Measurements from ENCODE around the gene CARS1.

Gene CARS1

DNA sequence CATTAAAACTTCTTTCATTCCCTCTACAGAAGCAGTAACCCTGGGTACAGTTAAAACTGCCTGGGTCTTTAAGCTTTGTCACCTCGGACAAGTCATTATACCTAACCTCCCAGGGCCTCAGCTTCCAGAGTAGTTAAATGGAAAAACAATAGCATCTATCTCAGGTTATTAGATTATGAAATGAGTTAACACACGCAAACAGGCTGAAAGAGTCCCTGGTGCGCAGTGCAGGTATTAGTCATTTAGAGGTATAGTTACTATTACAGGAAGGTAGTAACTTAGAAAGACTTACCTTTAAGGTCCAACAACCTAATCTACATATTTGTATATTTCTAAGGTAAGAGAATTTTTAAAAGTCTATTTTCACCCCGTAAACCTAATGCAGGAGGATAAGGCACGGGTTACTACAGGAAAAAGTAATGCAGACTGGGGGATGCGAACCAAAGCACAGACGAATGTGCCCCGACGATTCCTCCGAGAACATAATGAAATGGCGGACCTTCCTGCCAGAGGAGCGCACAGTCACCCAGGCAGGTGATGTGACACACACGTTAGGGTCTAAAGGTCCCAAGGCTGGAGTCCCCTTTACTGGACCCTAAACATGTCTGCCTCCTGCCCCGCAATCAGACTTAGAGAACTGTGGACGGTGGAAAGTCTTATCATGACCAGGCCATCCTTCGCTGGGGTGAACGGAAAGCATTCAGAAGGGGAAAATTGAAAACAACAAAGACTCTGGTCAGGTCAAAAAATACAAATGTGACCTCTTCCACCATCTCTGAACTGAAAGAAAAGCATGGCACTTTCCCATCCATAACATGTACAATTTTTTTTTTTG lies 66.4 kb downstream of the CARS1 start:
- peak; percentile 54 for DNase-seq

DNA sequence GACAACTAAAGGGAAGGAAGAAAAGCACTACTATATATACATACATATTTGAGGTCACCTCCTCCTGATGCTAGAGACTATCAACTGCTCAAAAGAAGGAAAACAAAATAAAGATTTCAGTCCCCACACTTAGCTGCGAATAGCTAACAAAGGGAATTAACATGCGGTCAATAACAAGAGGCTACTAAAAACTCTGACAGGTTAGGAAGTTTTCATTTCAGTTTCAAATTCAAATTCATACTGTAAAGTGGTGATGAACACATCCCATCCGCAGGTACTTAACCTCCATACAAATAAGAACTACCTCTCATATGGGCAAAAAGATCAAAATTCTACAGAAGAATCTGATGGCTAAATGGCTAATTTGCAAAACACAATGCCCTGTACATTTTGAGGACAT lies 67.7 kb downstream of the CARS1 start:
- DNase-seq: peak; percentile 11

DNA sequence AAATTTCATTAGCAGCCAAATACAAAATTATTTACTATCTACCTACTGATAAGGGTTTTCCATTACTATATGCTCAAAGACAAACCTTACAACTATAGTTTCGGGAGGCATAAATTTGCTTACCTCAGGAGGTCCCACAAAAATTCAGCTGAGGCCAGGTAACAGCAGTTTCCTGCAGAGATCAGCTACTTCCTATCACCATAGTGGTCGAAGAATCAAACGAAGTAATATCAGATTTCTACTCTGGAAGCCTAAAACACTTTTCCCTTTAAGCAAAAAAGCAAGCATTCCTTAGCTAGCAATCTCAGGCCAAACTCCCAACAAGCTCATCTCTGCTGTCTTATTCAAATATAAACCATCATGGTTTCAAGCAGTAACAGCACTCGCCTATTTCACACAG lies 68.2 kb downstream of the CARS1 start:
- DNase-seq: peak; percentile 18

DNA sequence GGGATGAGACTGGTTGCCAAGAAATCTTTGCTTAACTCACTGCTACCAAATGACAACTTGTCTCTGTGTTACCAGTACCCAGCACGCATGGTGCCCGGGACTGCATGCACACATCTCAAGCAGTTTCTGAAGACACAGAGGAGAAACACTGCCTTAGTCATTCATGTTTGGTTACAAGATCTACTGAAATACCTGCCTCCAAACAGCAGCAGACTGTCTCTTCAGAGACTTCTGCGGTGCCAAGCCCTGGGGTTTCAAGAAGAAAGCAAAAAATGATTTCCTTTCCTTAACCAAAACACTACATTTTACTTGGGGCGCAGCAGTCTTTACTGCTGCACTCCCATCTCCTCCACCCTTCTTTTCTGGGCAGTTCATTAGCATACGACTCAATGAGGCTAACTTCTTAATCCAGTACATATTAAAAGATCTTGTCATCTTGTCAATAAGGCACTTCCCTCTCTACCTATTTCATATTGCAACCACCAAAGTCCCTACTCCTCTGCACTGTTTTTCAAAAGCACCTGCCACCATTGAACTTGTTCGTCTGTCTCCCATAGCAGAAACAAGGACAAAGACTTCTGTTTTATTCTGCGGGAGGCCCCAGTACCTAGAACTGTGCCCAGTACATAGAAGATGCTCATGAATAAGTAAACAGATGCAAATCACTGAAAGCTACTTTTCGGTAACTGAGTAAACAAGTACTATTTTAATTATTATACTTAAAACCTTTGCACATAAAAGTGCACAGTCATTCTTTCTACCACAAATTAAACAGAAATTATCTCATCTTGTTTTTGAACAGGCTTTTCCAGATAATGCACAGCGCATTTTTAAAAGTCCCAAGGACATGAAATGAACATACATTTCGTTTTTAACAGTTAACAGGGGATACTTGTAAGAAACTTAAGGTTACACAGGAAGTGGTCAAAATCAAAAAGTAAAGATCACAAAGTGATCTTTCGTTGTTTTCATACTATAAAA lies 69.1 kb downstream of the CARS1 start:
- DNase-seq: peak; percentile 26

DNA sequence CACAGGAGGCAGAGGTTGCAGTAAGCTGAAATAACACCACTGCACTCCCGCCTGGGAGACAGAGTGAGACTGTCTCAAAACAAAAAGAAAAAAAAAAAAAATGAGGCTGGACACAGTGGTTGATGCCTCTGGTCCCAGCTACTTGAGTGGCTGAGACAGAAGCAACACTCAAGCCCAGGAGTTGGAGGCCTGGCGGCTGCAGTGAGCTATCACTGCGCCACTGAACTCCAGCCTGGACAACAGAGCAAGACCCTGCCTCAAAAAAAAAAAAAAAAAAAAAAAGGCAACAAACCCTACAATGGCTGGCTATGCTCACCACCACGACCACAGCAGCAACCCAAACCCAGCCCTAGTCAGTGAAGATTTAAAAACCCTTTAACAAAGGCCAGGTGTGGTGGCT lies 73.3 kb downstream of the CARS1 start:
- DNase-seq: no peak

DNA sequence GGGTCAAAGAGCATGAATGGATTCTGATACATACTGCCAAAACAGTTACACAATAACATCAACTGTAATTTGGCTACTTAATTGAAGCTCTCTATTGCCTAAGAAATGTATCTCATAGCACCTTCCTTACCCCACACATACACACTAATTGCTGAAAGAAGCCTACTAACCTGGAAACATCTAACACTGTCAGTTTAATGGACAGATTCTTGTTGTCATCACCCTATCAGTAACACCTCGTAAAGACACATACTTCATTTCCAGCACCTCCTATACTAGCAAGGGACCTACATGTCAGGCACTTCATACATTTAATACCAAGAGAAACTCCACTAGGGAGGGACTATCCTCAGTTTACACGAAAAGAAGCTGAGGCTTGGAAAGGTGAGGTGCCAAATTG lies 75.0 kb downstream of the CARS1 start:
- no peak for DNase-seq

DNA sequence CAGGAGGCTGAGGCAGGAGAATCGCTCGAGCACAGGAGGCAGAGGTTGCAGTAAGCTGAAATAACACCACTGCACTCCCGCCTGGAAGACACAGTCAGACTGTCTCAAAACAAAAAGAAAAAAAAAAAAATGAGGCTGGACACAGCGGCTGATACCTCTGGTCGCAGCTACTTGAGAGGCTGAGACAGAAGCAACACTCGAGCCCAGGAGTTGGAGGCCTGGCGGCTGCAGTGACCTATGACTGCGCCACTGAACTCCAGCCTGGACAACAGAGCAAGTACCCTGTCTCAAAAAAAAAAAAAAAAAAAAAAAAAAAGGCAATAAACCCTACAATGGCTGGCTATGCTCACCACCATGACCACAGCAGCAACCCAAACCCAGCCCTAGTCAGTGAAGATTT lies 76.1 kb downstream of the CARS1 start:
- no peak for DNase-seq

DNA sequence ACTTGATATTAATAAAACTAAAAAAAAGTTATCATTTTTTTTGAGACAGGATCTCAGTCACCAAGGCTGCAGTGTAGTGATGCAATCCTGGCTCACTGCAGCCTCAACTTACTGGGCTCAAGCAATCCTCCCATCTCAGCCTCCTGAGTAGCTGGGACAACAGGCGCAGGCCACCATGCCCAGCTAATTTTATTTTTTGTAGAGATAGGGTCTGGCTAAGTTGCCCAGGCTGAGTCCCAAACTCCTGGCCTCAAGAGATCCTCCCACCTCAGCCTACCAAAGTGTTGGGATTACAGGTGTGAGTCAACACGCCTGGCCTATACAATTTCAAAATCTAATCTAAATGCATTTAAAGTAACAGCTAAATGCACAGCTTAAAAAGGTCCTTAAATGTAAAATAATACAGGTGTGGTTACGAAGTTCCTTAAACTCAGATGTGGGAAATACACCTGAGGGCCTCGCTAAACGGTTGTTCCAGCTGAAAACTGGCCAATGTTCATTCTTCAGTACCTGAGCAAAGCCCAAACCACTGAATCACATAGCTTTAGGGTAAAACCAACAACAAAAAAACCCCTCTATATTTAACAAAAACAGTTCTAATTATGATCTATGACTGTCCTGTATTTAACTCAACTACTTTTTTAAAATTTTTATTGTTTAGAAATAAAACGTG lies 76.9 kb downstream of the CARS1 start:
- DNase-seq: no peak

DNA sequence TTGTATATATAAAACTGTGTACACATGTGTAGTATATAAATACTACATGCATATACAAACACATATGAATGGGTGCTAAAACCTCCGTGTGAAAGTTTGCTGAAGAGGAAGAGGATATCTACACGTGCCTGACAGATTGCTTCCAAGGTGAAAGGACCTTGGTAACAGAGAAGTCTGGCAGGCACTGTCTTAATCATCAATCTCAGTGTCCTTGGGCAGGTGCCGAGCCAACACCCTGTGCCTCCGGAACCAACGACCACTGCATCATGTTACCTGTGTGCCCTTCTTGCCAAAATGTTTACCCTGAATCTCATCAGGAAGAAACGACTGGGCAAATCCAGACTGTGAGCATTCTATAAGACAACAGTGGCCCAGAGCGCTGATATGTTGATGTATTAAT lies 80.1 kb downstream of the CARS1 start:
- DNase-seq: no peak

DNA sequence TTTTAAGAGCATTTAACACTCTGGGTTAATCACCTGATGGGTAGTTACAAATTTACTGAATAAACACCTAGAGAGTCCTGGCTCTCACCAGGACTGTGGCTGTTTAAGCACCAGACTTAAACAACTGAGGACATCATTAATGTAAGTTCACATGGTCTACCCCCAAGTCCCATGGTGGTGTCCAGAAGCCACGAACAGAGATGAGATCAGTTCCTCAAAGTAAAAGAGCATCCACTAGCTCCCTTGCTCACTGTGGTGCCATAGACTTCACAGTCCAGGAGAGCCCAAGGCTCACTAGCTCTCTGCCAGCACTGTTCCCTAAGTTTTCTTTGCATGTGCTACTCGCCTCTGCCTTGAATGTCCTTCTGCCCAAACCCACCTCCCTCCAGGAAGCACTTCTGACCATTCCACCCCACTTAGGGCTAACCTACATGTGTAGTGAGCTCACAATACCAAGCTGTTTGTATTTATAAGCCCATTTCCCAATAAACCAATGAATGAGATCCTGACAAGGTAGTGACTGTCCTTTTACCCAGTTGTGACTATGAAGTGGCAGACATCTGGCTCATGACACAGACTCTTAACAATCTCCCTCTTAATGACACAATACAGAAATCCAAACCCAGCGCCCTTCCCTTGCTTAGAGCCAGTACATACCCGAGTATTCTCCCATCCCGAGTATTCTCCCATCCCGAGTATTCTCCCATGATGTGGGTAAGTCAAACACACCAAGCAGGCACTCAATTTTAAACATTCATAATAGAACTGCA lies 80.7 kb downstream of the CARS1 start:
- peak; percentile 6 for DNase-seq

DNA sequence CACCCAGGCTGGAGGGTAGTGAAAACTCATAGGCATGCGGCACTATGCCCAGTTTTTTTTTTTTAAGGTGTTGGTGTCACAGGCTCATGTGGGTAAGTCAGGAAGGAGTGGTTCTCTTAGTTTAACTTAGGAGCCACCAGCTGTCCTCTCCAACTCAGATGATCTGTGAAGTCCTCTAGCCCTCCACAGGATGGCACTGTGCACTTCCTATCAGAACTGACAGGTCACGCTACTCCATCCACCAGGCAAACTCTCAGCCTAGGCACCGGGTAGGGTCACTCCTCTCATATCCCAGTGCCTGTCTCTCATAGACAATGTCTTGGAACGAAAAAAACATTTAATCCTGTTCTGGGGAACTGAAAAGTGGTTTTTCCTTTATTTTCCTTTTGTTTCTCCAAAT lies 81.6 kb downstream of the CARS1 start:
- peak; percentile 48 for DNase-seq

DNA sequence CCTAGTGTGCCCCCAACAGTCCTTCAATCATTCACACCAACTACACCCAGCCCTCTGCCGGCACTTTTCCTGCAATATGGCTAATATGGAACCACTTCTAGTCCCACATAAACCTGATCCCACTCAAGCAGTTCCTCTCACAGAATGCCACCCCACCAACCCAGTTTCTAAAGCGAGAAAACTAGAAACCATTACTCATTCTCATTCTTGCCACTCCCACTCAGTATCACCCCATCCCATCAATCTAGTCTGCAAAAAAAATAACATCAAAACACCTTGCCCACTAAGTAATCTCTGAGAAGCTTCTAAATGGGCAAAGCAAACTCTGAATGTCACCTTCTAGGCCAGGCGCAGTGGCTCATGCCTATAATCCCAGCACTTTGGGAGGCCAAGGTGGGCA lies 83.0 kb downstream of the CARS1 start:
- DNase-seq: no peak

DNA sequence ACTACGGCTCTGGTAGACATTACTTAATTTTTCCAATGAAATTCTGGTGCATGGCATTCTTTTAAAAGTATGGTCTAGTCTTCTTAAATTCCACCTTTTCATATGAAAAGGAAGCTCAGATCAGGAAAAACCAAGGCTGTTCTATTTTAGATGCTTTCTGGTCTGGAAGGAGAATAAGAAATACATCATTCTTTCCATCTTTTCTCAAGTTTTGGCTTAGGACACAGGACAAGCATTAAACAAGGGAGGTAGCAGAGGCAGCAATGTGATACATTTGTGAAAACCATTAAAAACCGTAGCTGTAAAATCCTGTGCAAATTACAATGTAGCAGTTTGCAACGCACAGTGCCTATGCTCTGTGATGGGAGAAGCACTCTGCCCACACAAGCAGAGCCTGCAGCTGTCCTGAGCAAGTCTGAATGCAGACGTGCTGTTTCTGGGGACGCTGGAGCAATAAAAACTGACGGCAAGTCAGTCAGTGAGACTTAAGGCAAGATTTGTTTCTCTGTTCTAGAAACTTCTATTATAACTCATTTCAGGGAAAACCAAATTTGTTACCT lies 88.8 kb downstream of the CARS1 start:
- no peak for DNase-seq

DNA sequence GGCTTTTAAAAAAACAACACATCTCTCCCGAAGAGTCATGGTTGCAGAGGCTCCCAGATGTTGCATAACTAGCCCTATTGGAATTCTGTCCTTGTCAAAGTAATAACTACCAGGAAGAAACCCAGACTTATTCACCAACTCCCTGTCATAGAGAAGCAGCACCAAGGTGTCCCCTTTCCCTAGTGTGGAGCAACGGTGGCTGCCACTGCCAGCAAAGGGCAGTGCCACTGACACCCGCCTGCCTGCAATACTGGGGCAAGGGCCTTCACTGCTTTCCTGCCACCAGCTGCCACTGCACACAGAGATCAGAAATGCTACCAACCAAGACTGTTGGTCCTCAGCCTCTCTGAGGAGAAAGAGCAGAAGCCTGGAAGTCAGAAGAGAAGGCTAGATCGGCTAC lies 92.4 kb downstream of the CARS1 start:
- DNase-seq: no peak

DNA sequence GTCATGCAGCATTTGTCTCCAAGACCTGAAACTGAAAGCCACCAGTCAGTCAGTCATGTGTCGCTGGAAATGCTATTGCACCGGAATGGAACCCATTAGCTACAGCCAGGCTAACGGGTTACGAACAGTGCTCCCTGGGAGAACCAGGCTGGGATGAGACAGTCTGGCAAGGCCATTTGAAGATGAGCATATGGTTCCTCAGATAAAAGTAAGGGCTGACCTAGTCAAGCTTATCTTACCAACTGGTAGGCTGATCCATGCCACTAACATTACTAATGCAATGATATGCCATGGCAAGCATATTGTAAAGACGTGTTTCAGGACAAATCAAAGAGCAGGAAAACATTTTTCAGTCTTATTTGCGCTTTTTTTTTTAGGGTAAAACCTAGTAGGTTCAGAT lies 93.5 kb downstream of the CARS1 start:
- DNase-seq: no peak

DNA sequence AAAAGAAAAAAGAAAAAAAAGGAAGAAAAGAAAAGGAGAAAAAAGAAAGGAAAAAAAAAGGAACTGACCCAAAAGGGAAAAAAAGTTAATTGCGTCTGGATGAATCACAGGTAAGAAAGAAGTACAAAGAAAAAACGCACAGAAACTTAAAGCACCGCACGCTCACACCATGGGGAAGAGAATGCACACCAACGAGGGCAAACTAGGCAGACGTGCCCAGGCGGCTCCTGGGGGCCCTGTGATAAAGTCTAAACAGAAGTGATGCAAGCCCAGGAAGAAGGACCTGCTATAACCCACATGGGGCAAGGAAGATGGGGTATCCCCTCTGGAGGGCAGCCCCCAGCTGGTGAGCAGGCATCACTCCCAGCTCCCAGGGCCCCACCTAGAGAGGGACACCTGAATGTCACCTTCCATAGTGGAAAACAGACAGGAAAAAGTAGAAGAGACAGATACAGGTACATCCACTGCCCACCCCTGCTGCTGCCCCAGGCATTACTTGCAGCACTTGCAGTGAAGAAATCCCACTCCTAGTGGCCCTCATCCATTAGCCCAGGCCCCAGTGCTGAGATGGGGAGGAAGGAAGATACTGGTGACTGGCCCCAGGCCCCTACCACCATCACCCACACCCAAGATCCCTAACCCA lies 94.0 kb downstream of the CARS1 start:
- no peak for DNase-seq

DNA sequence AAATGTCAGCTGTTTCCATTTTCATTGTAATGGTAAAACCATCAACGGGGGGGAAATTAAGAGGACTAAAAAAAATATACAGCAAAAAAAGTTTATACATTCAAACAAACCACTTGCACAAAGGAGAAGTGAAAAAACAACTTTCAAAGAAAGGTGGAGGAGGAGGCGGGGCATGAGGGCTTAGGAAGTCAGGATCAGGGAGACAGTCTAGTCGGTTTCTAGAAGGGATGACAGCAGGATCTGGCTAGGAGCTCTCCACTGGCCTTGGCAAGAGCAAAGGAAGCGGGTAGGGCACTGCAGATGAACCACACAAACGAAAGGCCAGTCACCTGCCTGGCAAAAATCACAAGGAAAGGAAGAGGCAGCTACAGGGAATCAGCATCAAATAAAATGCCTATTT lies 96.1 kb downstream of the CARS1 start:
- no peak for DNase-seq

DNA sequence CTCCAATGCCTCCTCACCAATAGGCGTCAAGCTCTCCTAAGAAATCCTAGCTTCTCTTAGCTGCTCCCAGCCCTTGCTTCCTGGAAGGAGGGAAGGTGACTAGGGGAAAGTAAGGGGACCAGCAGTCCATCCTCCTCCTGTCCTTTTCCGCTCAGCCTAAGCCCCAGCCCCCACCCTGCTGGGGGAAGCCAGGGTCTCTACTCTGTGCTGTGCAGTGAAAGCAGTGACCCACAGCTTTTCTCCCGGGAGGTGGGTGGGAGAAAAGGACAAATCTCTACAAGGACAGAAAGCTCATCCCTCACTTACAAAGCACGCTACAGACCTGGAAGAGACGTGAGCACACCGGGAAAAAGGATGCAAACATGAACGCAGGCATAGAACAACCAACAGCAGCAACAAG lies 97.1 kb downstream of the CARS1 start:
- no peak for DNase-seq

DNA sequence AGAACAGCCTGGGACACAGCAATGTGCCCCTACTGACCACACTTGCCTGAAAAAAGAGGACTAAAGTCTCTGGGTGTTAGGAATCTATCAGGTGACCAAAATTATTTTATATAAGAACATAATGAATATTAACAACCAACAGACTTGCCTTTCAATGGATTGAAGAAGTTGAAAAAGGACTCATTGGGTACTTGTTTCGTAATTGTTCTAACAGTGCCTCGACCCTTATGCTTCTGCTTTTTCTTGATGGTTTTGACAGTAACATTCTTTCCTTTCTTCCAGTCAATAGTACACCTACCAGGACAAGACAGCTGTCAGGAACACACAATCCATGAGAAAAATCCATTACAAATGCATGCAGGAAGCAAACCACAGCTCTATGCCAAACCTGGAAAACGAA lies 99.0 kb downstream of the CARS1 start:
- DNase-seq: no peak

DNA sequence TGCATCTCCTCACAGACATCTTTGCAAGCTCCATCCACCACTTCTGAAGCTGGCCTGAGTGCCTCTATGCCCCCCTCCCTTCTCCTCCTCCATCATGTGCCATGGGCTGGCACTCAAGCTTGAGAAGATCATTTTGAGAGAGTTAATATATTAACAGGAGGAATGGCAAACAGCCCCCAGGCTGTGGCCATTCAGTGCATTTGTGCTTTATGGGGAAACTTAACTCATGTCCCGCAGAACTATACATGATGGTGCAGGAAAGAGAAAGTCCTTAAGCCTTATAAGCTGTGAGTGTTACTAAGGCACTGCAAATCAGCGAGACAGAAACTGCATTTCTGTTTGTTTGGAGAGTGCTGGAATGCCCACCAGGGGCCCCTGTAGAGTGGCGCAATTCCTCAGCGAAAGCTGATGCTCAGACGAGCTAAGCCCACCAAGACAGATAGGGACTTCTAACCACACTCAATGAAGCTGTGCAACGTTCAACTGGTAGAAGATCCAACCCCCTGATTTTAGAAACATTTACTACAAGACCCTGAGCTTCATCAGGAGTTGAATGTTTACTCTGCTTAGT lies 101.2 kb downstream of the CARS1 start:
- no peak for DNase-seq

DNA sequence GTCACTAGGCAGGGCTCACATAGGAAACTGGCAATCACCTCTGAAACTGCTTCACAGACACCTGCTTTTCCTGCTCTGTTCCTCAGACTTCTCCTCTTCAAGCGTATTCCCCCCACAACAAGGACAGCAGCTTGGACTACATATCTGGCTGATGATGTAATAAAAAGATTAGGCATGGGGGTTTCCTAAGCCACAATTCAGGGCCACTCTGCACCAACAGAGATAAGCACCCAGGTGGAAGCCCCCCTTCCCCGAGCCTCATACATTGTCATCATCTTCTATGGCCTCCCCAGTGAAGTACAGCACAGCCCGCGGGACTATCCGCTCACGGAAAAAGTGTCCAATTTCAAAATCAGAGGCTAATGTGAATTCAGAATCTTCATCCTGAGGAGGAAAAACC lies 103.0 kb downstream of the CARS1 start:
- peak; percentile 8 for DNase-seq

Measured in OCI-M1 (cell line).